Astrocyte of the cerebellum (primary cell): Measurements from ENCODE around the gene NCOA1.

ENCODE experiments used
- DNase-seq: peaks from one replicate; pipeline ENCODE4 v3.0.0-alpha.2; 2011; ENCODE audit warnings: low read depth
- H3K4me3 ChIP-seq: 2 replicates; pipeline ENCODE4 v1.5.1; 2011; ENCODE audit warnings: mild to moderate bottlenecking, low read depth, low read length, moderate library complexity
- CTCF ChIP-seq: IDR thresholded peaks from 2 replicates; pipeline ENCODE4 v1.5.1; 2012; ENCODE audit warnings: low read length, low read depth, moderate library complexity, mild to moderate bottlenecking; ENCODE audit errors: missing control alignments
- in situ Hi-C: cut with HindIII; loops from 2 replicates; pipeline ENCODE4 v1.10.0; 2017; ENCODE audit warnings: low sequenced_read_pairs

The NCOA1 gene

DNA sequence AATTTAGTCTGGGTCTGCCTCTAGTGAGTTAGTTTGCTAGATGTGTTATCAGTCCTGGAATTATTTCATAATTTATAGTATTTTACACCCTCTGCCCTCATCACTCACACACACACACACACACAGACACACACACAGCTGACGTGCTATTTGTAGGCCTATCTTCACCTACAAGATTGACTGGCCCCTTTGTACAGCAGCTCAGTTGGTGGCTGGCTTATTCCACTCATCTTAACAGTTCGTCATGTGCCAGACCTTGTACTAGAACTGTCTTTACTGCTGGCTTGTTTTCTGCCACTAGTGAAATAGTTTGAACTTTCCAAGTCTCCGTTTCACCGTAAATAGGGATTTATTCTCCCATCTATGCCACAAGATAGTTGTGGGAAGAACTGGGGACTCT, 323.5 kb downstream of the NCOA1 start:
- no peak for TF ChIP-seq CTCF
- in situ Hi-C loops = loop anchor here (25.0 kb wide), 1 partner anchor 402 kb away; no protein-coding TSS in a partner anchor
- no peak for DNase-seq
- H3K4me3 ChIP-seq = no peak overlapping the region

- in situ Hi-C loops = loop anchor here (25.0 kb wide), 1 partner anchor 403 kb away; no protein-coding TSS in a partner anchor
- DNase-seq = no peak
- no peak overlapping the region for H3K4me3 ChIP-seq
- no peak for TF ChIP-seq CTCF
Measured at GRCh38 chr2:24815171-24815570, 324.1 kb downstream of the NCOA1 start.

DNA sequence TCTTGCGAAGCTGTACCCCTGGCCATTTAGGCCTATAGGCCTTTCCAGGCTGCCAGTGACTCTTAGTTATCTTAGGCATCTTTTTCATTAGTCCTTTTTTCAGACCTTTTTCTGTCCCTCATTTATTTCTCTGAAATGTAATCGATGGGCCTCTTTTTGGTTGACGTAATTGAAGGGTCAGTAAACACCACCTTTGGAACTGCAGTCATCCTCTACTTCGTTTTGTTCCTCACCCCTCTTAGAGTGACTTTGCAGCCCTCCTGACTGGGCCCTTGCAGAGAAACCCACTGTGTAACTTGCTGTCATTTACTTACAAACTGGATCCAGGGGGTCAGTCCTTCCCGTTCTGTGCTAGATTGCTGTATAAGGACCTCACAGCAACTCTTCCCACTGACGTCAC, 325.4 kb downstream of the NCOA1 start:
- in situ Hi-C loops = loop anchor here (25.0 kb wide), 1 partner anchor 404 kb away; no protein-coding TSS in a partner anchor
- no peak for TF ChIP-seq CTCF
- H3K4me3 ChIP-seq = no peak overlapping the region
- DNase-seq = no peak

GRCh38 chr2:24816884-24817283, 325.8 kb downstream of the NCOA1 start:
- DNase-seq = peak; percentile 60
- no peak for TF ChIP-seq CTCF
- no peak overlapping the region for H3K4me3 ChIP-seq
- in situ Hi-C loops = loop anchor here (25.0 kb wide), 1 partner anchor 405 kb away; no protein-coding TSS in a partner anchor

DNA sequence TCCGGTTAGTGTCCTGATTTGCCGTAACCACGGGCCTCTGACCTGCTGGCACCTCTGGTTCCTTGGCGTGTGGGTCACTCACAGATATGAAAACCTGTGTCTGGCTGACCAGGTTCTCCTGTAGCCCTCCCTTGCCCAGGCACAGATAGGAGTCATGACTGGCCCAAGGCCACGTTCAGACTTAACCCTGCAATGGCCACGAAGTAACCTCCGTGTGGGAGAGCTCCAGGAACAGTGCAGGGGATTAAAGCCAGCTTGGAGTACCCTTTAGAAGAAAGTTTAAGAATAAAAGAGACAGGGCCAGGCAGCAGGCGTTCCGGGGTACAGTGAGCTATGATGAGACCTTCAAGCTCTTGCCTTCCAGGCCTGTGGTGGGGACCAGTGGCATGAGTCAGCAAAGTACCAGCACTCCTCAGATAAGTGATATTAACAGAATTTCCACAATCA, 327.7 kb downstream of the NCOA1 start:
- no peak for DNase-seq

DNA sequence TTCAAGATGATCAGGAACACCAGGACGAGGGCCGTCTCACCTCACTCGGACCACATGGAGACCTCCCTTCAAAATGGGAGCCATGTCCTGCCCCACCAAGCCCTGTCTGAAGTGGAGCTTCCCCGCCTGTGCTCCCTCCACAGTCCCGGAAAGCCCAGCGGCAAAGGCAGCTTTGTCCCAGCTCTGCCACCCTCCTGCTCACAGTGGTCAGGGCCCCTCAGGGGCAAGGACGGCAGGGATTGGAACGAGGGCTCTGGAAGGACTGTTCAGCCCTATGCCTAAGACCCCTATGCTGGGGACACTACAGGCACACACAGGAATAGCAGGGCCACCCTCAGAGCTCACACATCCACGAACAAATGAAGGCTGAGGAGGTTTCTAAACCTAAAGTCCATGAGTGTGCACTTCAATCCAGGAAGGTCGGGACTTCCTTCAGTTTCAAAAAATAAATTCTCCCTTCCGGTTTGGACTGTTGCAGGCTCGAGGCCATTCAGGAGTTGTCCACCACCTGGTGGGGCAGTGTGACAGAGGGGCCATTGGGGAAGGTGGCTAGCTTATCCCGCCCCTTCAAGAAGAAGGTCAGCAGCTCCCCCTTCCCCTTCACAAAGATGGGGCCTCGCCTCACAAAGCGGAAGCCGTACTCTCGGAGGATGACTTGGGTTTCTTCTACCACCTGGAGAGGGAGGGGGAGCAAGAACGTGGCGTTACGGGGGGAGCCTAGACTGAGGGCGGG, 328.6 kb downstream of the NCOA1 start:
- no peak for DNase-seq
- in situ Hi-C loops = loop anchor here (25.0 kb wide), 1 partner anchor 407 kb away; no protein-coding TSS in a partner anchor
- TF ChIP-seq CTCF = no peak
- H3K4me3 ChIP-seq = no peak overlapping the region

More for the DNA sequence above, 327.7 kb downstream of the NCOA1 start:
- in situ Hi-C loops = loop anchor here (25.0 kb wide), 1 partner anchor 406 kb away; no protein-coding TSS in a partner anchor
- TF ChIP-seq CTCF = no peak
- no peak overlapping the region for H3K4me3 ChIP-seq
